NCI-H446 (cell line): ENCODE measurements around the gene ALPG.
"Not testable (repeated sequence)": the region's sequence is repeated elsewhere in the genome, so short reads cannot be mapped to it uniquely, and the experiment has no call there.

Experiments
- DNase-seq, 2 experiments: peaks; one replicate each; lab custom pipeline; 2025; lab: John Stamatoyannopoulos, UW

The ALPG gene

DNA sequence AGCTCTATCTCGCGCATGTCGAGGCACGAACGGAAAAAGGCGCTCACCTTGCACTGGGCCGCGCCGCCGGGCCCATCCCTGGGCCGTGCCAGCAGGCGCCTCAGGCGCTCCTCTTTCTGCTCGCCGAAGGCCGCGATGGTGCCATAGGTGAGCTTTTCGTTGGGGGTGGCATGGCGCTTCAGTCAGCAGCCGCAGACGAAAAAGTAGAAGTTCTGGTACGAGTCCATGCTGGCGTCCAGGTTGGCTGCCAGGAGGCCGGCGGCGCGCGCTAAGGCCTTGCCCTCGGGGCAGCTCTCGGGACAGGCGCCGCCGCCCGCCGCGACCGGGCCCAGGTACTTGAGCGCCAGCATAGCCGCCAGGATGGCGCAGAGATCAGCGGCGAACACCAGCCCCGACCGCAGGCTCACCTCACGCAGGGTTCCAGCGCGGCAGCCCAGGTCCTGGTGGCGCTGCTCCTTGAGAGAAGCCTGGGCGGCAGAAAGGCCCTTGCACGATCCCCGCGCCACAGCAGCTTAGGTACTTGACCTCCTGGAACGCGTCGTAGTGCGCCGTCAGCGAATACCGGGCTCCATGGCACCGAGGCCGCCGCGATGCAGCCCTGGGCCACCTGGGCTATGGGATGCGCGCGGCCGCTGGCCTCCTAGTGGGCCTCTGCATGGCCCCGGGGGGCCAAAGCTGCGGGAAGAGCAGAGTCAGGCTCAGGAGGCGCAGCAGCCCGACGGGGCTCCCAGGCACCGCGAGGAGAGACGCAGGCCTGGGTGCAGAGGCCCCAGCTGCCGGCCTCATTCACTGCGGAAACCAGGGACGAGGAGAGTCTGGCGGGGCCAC, 12.8 kb downstream of the ALPG start:
- no peak for DNase-seq

DNA sequence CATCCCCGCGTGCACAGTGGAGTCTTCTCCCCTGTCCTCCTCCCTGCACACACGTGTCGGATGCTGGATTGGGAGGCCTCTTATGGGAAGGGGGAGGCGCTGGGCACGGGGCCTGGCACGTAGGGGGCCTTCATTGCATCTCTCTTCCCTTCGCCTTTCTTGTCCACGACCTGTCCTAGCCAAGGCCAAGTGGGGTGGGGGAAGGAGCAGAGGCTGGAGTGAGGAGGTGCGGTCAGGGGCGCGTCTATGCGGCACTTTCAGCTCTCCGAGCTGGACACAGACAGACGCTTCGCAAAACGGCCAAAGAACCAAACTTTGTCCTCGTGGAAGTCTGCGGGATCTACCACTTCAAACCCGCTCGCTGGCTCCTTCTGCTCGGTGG, 13.4 kb downstream of the ALPG start:
- DNase-seq: no peak

DNA sequence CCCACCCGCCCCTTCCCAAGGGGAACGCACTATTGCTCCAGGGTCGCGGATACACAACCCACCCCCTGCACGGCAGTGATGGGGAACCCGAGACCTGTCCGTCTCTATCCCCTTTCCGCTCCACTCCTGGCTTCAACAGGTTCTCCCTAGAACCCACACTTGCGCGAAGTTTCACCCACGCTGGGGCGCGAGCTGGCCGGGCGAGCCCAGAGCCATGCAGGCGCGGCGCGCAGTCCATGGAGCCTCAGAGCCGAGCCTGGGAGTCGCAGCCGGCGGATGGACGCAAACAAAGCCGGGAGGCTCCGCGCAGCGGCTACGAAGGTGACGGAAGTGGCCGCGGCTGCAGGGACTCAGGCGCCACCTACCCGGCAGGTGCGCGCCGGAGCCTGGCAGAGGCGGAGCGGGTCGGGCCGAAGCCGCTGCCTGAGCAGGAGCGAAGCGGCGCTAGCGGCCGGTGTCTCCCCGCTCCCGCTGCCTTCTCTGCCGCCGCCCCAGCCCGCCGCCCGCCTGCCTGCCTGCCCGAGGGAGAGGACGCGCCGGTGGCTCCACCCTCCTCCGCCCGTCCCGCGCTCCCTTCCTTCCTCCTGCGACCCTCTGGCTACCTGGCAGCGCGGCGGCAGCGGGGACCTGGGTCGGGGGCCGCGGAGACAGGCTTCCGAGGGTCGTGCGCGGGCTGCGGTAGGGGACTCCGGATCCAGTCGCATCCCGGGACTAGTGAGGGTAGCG, 14.0 kb downstream of the ALPG start:
- no peak for DNase-seq

DNA sequence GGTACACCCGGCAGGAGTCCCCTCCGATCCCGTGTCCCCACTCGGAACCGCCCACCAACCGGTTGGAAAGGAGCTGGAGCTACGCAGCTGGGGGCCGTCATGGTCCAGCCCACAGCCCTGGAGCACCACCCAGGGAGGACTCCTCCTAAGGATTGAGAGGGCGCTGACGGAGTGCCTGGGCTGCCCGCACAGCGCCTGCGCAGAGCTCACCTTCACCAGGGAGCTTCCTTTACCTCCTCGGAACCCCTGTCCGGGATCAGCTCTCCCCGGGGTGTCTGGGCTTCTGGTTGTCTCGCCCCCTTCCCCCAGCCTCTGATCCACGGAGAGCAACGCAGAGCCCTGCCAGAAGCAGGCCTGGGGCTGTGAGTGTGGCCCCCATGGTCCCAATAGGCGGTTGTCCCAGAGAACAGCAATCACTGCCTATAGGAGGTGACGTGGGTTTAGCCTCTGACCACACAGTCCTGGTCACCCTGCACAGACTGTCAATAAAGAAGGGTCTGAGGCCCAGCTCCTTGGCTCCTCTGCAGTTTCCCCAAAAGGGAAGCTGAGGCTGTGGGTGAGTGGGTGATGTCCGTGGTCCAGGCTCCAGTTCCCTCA, 14.6 kb downstream of the ALPG start:
- no peak for DNase-seq

DNA sequence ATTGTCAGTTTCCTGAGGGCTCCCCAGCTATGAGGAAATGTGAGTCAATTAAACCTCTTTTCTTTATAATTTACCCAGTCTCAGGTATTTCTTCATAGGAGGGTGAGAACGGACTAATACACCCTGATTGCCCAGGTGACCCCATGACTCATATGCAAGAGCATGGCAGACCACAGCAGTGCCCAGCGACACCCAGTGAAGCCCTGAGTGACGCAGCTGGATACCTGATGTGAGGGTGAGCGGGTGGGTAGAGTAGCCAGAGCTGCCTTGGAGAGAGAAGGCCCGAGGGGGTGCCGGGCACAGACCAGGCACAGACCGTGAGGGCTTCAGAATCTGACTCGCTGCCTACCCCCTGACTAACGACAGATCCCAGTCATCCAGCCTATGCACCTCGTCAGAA, 15.4 kb downstream of the ALPG start:
- no peak for DNase-seq

- not testable (repeated sequence) for DNase-seq
Measured at GRCh38 chr2:232422996-232423395, 16.4 kb downstream of the ALPG start.

GRCh38 chr2:232423407-232423806, 16.8 kb downstream of the ALPG start:
- not testable (repeated sequence) for DNase-seq

- no peak for DNase-seq
Measured at GRCh38 chr2:232431705-232432590, 25.3 kb downstream of the ALPG start.

DNA sequence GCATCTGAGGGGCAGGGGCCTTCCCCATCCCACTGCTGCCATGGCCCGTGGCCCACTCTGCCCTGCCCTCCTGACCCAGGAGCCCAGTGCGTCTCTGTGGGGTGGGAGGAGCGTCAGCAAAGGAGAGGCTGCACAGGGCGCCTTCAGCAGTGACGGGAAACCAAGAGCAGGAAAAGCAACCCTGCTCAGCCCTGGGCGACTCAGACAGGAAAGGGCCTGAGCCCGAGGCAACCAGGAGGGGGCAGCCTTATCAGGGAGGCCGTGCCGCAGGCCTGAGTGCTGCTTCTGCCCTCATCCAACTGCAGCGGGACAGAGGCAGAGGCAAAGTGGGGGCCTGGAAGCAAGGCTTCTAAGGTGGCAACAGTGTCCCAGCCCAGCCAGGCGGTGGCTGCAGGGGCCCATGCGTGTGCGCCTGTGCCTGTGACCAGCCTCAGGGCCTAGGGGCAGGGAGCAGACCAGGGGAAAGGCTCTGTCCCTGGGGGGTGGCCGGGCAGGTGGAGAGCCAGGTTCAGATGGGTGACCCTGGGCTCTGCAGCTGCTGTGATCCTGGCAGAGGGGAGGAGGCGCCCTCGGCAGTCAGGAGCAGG, 26.0 kb downstream of the ALPG start:
- no peak for DNase-seq

DNA sequence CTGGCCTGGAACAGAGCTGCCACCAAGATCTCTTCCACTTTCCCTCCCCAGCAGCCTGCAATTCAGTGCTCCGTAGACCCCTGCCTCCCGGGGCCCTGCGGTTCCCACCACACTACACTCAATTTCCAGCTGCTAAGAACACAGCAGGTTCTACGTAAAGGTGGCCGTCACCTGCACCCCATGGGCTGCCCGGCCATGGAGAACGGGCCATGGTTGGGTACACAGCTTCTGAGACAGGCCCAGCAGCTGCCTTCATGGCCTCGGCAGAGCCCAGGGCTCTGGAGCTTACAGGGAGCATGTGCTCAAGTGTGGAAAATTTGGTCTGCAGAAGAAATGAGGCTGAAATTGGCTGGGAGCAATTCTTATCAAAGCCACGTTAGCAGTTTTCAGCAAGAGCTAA, 27.0 kb downstream of the ALPG start:
- DNase-seq: not testable (repeated sequence)

DNA sequence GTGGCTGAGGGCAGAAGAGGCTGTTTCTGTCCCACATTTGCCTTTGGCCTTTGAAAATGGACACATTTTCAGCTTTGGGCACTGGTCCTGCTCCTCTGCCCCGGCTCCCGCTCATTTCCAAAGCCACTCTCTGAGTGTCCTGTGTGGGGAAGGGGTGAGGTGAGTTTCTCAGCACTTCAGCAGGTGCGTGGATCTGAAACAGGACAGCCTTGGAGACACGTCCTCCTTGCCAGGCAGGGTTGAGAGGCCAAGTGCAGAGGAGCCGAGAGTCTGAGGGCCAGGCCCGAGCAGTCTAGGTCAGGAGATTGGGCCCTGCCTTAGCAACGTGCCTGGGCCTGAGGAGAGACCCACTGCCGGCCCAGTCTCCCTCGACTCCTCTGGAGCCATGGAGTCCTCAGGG, 27.4 kb downstream of the ALPG start:
- no peak for DNase-seq

- no peak for DNase-seq
Measured at GRCh38 chr2:232434563-232435374, 28.1 kb downstream of the ALPG start.

- DNase-seq: no peak
Measured at GRCh38 chr2:232435375-232435648, 28.7 kb downstream of the ALPG start.

DNA sequence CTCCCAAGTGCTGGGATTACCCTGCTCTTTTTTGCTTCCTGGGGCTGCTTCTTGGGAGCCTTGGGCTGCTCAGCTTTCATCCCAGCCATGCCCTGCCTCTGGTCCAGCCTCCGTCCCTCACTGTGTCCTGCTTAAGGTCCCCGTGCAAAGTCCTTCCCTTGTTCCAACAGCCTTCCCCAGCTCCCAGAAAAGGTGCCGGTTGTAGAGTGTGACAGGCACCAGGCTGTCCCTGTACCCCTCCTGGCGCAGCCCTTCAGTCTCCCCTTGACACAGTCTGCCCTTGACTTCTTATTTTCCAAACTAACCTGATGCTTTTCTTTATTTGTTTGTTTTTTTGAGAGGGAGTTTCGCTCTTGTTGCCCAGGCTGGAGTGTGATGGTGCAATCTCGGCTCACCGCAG, 29.2 kb downstream of the ALPG start:
- DNase-seq: no peak

GRCh38 chr2:232436381-232437194, 29.9 kb downstream of the ALPG start:
- no peak for DNase-seq

DNA sequence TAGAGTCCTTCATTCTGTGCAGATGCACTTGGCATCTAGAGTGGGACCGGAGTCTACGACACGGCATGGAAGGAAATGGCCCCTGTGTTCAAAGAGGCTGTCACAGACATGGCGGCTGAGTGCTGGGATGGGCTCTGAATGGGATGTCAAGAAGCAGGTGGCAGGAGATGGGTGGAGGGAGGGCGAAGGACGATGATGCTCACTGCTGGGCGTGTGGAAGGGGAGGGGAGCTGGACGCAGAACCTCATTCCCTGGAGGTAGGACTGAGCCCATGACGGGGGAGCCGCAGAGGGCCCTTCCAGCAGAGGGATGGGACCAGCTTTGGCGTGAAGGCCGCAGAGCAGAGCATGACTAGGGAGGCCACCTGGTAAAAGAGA, 30.5 kb downstream of the ALPG start:
- no peak for DNase-seq

DNA sequence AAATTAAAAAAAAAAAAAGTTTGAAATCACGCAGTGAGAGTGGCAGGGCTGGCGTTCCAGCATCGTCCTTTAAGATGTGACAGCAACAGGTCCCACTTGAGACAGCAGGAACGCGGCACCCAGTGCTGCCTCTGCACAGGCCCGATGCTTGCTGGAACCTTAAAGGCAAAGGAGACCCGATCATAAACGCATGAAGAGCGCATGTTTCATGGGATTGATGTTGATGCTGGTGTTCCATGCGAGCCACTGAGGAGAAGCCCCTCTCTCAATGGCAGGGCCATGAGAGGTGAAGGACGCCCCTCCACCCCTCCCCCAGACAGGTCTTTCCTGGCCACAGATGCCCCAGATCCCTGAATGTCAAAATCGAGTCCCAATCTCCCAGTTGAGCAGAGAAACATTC, 31.4 kb downstream of the ALPG start:
- no peak for DNase-seq

GRCh38 chr2:232438951-232439757, 32.5 kb downstream of the ALPG start:
- DNase-seq: no peak

- no peak for DNase-seq
Measured at GRCh38 chr2:232439758-232440135, 33.1 kb downstream of the ALPG start.
